Fibroblast of lung (primary cell): ENCODE measurements around the gene MINPP1.

Source experiments
- CTCF ChIP-seq, 2 donors: IDR thresholded peaks in 1 of 2; conservative IDR thresholded peaks in 1 of 2; 1 replicate in 1 of 2; 2 replicates in 1 of 2; pipeline ENCODE4 v1.5.1; 2011 to 2012; ENCODE audit warnings: low read length in 2 of 2, control low read depth in 1 of 2, inconsistent platforms in 1 of 2, low read depth in 1 of 2, mild to moderate bottlenecking in 1 of 2
- EZH2 ChIP-seq: IDR thresholded peaks from 2 replicates; pipeline ENCODE4 v1.5.1; 2012; ENCODE audit warnings: low read length, control low read depth, mild to moderate bottlenecking; ENCODE audit errors: missing control alignments

GRCh38 chr10:87598700-87599099 is 94.0 kb downstream of the MINPP1 start:
- TF ChIP-seq CTCF (conservative IDR thresholded peaks at IDR 0.05 in 1 of 2, IDR thresholded peaks at IDR 0.05 in 1 of 2; ENCODE audit: low read depth in 1 of 2, low read length in 2 of 2), result no peak
- TF ChIP-seq EZH2, result no peak
